HL-60 (cell line): ENCODE results near the gene KEL.

ENCODE experiments used
- CTCF ChIP-seq: IDR thresholded peaks from one replicate; pipeline ENCODE4 v1.5.1; 2011; ENCODE audit warnings: low read length, control low read depth, inconsistent platforms; ENCODE audit not compliant: insufficient read depth
- GABPA ChIP-seq: IDR thresholded peaks from 2 replicates; pipeline ENCODE4 v1.6.1; 2012; ENCODE audit warnings: low read depth
- POLR2AphosphoS5 ChIP-seq: IDR thresholded peaks from 2 replicates; pipeline ENCODE4 v1.6.1; 2012; ENCODE audit warnings: low read depth
- REST ChIP-seq: IDR thresholded peaks from 2 replicates; pipeline ENCODE4 v1.6.1; 2012; ENCODE audit warnings: low read depth; ENCODE audit not compliant: insufficient replicate concordance

GRCh38 chr7:142942746-142943145 lies 19.4 kb downstream of the KEL start:
- TF ChIP-seq POLR2AphosphoS5 (no peak), CTCF (no peak), REST (no peak), GABPA (no peak)
